ENCODE data around the gene ECSIT.
"Not testable (repeated sequence)": the region's sequence is repeated elsewhere in the genome, so short reads cannot be mapped to it uniquely, and the experiment has no call there.

Gene ECSIT

DNA sequence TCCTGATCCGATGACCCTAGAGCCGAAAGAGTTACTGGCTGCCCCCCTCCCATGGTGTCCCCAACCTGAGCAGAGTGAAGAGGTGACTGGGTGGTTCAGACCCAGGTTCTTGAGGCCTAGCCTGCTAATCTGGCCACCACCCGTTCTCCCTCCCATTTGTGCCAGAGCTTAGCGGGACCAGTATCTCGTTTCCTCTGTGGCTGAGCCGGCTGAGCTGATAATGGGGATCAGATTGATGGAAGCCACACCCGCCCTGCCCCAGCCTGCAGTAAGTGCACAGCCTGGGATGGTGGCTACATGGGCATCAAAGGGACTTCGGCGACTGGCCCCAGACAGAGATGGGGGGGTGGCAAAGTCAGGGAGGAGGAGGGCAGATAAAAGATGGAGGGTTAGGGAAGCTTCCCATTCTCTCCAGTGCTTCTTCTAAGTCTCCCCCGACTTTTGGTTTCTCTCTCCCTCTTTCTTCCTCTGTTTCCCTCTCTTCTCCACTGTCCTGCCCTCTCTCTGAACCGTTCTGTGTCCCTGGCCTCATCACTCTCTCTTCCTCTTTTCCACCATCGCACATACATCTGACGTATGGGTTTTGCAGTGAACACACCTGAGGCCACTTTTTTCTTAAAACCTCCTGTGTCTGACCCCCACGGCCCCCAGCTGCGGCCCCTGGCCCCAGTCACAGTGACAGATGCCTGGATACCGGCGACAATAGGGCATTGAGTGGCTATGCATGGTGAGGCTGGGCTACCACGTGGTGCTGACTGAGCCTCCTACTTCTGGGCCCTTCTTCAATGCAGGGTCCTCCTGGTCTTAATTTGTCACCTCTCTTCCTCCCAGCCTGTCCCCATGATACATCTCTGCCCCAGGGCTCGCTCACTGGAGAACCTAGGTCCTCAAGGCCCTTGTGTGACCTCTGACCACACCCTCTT lies 50.5 kb downstream of the ECSIT start:
- DNase-seq (ENCODE audit: low spot score) = no peak

DNA sequence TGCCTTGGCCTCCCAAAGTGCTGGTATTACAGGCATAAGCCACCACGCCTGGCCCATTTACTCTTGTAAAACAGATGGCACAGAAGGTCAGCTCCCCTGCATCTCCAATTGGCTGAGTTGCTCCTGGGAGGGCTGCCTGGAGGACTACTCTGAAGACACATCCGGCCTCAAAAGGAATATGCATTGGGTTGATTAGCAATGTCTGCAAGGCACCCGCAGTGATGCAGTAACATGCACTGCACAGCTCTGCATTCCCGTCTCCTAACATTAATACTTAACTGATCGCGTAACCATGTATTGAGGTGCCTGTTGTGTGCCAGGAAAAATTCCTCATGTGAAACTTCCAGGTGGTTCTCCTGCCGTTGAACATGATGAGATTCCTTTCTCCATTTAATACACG lies 53.1 kb downstream of the ECSIT start:
- DNase-seq (ENCODE audit: low spot score) = no peak

DNA sequence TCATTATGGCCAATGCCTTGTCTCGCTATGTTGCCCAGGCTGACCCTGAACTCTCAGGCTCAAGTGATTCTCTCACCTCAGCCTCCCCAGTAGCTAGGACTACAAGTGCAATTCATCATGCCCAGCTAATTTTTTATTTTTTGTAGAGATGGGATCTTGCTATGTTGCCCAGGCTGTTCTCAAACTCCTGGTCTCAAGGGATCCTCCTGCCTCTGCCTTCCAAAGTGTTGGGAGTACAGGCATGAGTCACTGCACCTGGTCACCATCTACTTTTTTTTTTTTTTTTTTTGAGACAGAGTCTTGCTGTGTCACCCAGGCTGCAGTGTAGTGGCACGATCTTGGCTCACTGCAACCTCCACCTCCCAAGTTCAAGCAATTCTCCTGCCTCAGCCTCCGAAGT lies 53.6 kb downstream of the ECSIT start:
- not testable (repeated sequence) for DNase-seq (ENCODE audit: low spot score)

DNA sequence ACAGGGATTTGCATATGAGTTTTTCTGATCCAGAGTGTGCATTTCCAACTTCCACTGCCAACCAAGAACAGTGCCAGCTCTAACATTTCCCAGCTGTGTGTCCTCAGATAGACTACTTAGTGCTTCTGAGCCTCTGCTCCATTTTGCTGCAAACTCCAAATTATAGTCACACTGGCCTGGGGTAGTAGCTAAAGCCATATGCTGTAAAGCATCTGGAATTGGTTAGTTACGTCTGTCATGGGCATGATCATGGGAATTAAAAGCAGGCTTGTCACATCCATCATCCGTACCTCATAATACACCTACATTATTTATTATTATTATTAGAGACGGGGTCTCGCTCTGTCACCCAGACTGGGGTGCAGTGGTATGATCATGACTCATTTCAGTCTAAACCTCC lies 55.2 kb downstream of the ECSIT start:
- no peak for DNase-seq (ENCODE audit: low spot score)

DNA sequence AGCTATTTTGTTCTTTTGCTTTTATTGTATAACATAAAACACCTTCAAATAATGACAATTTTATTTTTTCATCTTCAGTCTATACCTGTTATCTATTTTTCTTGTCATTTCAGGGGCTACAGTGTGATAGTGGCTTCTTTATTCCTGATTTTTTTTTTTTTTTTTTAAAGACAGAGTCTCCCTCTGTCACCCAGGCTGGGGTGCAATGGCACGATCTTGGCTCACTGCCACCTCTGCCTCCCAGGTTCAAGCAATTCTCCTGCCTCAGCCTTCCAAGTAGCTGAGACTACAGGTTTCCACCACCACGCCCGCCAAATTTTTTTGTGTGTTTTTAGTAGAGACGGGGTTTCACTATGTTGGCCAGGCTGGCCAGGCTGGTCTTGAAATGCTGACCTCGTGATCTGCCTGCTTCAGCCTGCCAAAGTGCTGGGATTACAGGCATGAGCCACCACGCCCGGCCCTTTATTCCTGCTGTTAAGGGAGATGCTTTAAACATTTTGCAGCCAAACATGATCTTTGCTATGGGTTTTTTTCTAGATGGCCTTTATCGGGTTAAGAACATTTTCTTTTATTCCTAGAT lies 60.6 kb downstream of the ECSIT start:
- DNase-seq (ENCODE audit: low spot score) = not testable (repeated sequence)

DNA sequence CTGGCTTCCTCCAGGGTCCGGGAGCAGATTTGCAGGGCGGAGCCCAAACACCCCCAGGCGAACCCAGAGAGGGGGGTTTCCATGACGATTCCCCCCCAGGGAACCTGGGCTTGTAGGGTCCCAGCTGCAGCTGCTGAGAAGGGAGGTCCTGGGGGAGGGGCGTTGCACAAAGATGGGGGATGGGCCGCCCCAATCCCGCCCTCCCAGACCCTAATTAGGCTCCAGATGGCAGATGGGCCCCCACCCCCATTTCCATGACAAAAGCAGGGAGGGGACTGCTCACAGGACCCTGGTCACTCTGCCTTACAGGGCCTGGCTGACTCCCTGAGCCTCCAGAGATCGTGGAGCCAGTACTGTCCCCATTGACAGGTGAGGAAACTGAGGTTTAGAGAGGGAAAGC lies 63.3 kb downstream of the ECSIT start:
- DNase-seq (ENCODE audit: low spot score) = no peak

DNA sequence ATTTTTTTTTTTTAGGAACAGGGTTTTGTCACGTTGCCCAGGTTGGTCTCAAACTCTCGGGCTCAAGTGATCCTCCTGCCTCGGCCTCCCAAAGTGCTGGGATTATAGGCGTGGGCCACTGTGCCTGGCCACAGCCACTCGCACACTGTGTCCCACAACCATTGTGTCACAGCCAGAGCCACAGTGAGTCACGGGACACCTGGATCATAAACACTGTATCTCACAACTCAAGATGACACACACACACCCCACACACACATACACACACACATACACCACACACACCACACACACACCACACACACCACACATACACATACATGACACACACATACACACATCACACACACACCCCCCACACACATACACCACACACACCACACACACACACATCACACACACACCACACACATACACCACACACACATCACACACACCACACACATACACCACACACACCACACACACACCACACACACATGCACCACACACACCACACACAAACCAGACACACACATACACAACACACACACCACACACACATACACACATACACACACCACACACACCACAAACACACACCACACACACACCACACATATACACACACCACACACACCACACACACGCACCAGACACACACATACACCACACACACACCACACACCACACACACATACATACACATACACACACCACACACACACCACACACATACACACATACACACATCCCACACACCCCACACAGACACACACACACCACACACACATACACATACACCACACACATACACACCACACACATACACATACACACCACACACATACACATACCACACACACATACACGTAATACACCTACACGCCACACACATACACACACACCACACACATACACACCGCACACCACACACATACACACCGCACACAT lies 64.3 kb downstream of the ECSIT start:
- DNase-seq (ENCODE audit: low spot score) = no peak

DNA sequence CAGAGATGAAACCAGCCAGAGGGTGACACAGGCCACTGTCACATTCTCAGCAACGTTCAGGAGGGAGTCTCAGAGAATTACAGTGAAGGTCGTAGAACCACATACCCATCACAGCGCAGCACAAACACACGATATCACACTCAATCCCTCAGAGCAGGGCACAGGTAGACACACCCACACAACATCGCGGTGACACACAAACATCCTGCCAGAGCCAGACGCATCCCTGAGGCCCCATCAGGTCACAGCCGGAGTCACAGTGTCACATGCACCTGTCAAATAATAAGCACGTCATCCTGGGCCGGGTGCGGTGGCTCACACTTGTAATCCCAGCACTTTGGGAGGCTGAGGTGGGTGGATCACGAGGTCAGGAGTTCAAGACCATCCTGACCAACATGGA lies 65.5 kb downstream of the ECSIT start:
- no peak for DNase-seq (ENCODE audit: low spot score)

DNA sequence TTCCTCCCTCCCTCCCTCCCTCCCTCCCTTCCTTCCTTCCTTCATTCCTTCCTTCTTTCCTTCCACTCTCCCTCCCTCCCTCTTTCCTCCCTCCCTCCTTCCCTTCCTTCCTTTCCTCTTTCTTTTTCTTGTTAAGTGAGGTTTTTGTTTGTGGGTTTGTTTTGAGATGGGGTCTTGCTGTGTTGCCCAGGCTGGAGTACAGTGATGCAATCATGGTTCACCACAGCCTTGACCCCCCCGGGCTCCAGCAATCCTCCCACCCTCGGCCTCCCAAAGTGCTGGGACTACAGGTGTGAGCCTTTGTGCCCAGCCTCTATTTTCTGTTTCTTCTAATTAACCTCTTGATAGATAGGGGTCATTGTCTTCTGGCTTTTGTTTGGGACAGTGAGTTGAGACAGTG lies 67.5 kb downstream of the ECSIT start:
- DNase-seq (ENCODE audit: low spot score) = no peak

DNA sequence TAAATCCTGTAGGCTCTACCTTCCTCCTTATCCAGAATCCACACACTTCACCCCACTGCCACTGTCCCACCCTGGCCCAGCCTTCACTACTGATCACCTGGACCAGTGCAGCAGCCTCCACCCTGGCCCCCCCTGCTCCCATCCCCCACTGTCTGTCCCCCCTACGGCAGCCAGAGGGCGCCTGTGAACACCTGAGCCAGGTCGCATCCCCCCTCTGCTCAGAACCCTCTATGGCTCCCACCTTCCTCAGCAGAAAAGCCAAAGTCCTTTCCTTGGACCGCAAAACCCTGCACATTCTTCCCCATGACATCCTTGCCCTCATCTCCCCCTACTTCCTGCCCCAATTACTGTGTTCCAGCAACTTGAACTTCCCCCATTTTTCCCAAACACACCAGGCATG lies 68.7 kb downstream of the ECSIT start:
- no peak for DNase-seq (ENCODE audit: low spot score)

DNA sequence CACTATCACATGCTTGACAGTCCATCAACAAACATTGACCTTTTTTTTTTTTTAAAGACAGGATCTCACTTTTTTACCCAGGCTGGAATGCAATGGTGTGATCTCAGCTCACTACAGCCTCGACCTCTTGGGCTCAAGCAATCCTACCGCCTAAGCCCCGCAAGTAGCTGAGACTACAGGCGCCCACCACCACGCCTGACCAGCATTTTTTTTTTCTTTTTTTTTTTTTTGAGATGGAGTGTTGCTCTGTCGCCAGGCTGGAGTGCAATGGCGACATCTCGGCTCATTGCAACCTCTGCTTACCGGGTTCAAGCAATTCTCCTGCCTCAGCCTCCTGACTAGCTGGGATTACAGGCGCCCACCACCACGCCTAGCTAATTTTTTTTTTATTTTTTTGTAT lies 70.0 kb downstream of the ECSIT start:
- DNase-seq (ENCODE audit: low spot score) = not testable (repeated sequence)

DNA sequence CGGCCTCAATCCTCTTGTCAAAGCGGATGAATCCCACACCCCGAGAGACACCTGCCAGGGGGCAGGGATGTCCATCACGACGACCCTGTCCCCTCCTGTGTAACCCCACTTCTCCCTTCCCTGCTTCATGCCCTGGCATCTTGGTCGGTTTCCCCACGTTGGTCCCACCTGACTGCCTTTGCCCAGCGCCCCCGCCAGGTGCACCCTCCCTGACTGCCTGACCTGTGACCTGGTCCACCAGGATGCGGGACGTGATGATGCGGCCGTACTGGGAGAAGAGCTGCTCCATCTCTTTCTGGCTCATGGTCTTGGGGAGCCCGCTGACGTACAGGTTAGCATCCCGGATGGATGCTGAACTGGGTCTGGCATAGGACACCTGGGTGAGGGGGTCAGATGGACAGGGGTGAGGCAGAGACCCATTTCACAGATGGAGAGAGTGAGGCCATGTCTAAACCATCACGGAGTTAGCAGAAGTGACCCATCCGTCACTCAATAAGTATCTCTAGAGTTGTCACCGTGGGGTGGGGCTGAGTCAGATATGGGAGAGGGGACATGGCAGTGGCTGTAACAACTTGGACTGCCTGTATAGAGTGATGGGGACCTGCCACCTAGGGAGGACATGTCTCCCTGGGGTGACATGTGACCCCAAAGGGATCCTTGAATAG lies 70.6 kb downstream of the ECSIT start:
- DNase-seq (ENCODE audit: low spot score) = no peak

DNA sequence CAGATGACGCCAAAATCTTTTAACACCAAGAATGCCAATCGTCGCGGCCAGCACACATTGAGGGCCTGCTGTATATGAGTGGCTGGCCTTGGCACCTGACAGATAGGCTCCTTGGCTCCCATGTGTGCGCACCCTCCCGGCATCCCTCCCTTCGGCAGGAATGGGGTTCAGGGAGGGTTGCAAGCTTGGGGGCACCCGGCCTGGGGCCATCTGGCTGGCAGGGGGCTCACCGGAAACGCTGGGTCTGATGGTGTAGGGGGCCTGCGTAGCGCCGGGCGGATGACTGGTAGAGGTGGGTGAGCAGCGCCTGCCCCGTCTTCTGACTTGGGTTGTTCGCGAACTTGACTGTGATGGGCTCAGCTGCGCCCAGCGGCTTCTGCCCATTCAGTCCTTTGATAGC lies 71.1 kb downstream of the ECSIT start:
- DNase-seq (ENCODE audit: low spot score) = no peak

DNA sequence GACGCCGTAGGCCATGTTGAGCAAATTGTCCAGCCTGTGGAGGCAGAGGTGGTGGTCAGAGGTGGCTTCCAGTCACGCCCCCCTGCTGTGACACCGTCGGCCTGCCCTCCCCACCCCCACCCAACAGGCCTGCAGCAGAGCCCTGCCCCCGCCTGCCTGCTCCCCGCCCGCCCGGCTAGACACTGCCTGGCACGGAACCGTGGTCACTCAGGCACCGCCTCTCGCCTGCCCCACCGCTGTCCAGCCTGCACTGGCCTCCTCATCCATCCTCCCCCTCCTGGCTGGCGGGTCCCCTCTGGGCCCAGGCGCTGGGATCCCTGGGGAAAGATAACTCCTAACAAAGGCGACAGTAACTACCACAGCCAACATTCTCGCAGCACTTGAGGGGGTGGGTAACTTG lies 71.8 kb downstream of the ECSIT start:
- no peak for DNase-seq (ENCODE audit: low spot score)

DNA sequence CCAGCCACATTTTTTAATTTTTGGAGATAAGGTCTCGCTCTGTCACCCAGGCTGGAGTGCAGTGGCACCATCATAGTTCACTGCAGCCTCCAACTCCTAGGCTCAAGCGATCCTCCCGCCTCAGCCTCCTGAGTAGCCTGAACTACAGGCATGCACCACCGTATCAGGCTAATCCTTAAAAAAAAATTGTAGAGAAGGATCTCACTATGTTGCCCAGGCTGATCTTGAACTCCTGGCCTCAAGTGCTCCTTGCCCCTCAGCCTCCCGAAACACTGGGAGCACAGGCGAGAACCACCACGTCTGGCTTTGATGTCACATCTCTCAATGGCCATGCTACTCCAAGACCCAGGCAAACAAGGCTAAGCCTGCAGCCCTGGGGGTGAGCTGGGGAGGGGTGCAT lies 72.3 kb downstream of the ECSIT start:
- DNase-seq (ENCODE audit: low spot score) = no peak
